ENCODE measurements around the gene CPEB1. TPM values are rescaled to one million over a fixed set of nuclear protein-coding genes. Genes with fewer than 3 reads are reported as not detected.
"Not testable (repeated sequence)": the region's sequence is repeated elsewhere in the genome, so short reads cannot be mapped to it uniquely, and the experiment has no call there.

The CPEB1 gene
- total RNA-seq, 1 donor from 2014 or later = 10.6 TPM

- Histone ChIP-seq H3K27me3 (no peaks in the 10 kb centered on the region), H3K9me3 (no peaks in the 10 kb centered on the region), H3K36me3 (no peaks in the 10 kb centered on the region), H3K27ac (peak overlapping the region; percentile 79), H3K4me1 (peaks cover 32% of the 10 kb centered on the region), H3K4me3 (peak overlapping the region; percentile 54 to 70)
- DNase-seq (ENCODE audit: extremely low spot score in 2 of 2) = no peak
- intact Hi-C loops (cut with DNase I) = no loop called here
- TF ChIP-seq, protein P1, sequence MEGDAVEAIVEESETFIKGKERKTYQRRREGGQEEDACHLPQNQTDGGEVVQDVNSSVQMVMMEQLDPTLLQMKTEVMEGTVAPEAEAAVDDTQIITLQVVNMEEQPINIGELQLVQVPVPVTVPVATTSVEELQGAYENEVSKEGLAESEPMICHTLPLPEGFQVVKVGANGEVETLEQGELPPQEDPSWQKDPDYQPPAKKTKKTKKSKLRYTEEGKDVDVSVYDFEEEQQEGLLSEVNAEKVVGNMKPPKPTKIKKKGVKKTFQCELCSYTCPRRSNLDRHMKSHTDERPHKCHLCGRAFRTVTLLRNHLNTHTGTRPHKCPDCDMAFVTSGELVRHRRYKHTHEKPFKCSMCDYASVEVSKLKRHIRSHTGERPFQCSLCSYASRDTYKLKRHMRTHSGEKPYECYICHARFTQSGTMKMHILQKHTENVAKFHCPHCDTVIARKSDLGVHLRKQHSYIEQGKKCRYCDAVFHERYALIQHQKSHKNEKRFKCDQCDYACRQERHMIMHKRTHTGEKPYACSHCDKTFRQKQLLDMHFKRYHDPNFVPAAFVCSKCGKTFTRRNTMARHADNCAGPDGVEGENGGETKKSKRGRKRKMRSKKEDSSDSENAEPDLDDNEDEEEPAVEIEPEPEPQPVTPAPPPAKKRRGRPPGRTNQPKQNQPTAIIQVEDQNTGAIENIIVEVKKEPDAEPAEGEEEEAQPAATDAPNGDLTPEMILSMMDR (IDR thresholded peaks at IDR 0.05) = no peak
- TF ChIP-seq POLR2AphosphoS5 (IDR thresholded peaks at IDR 0.05; ENCODE audit: insufficient read depth in 1 of 2, low read depth in 1 of 2) = no peak
- no peak for TF ChIP-seq POLR2A (IDR thresholded peaks at IDR 0.05)
These were observed 716 bp downstream of the CPEB1 start for GRCh38 chr15:82646250-82647044.

- H3K27me3 ChIP-seq; H3K36me3 ChIP-seq; H3K4me3 ChIP-seq; H3K27ac ChIP-seq; DNase-seq (ENCODE audit: extremely low spot score in 2 of 2); H3K9me3 ChIP-seq; intact Hi-C loops (cut with DNase I): not testable (repeated sequence)
- H3K4me1 ChIP-seq = peaks cover 32% of the 10 kb centered on the region
These were observed 2.0 kb downstream of the CPEB1 start for GRCh38 chr15:82644967-82645852.

- intact Hi-C loops (cut with DNase I) = no loop called here
- Histone ChIP-seq H3K36me3 (no peaks in the 10 kb centered on the region), H3K4me3 (no peak overlapping the region), H3K4me1 (peaks cover 32% of the 10 kb centered on the region), H3K27me3 (no peaks in the 10 kb centered on the region), H3K27ac (no peak overlapping the region), H3K9me3 (no peaks in the 10 kb centered on the region)
- TF ChIP-seq, protein P1 (IDR thresholded peaks at IDR 0.05) = no peak
- TF ChIP-seq POLR2A (IDR thresholded peaks at IDR 0.05) = no peak
- no peak for TF ChIP-seq POLR2AphosphoS5 (IDR thresholded peaks at IDR 0.05; ENCODE audit: insufficient read depth in 1 of 2, low read depth in 1 of 2)
- no peak for DNase-seq (ENCODE audit: extremely low spot score in 2 of 2)
These were observed 3.2 kb downstream of the CPEB1 start for GRCh38 chr15:82643992-82644391.

GRCh38 chr15:82642656-82643055 is 4.5 kb downstream of the CPEB1 start:
- Histone ChIP-seq H3K9me3 (no peaks in the 10 kb centered on the region), H3K27me3 (no peaks in the 10 kb centered on the region), H3K4me3 (no peak overlapping the region), H3K27ac (no peak overlapping the region), H3K4me1 (peaks cover 22% of the 10 kb centered on the region), H3K36me3 (no peaks in the 10 kb centered on the region)
- no peak for DNase-seq (ENCODE audit: extremely low spot score in 2 of 2)
- intact Hi-C loops (cut with DNase I) = no loop called here
- TF ChIP-seq, protein P1 (IDR thresholded peaks at IDR 0.05) = no peak
- TF ChIP-seq POLR2A (IDR thresholded peaks at IDR 0.05) (no peak), POLR2AphosphoS5 (IDR thresholded peaks at IDR 0.05; ENCODE audit: insufficient read depth in 1 of 2, low read depth in 1 of 2) (no peak)

DNA sequence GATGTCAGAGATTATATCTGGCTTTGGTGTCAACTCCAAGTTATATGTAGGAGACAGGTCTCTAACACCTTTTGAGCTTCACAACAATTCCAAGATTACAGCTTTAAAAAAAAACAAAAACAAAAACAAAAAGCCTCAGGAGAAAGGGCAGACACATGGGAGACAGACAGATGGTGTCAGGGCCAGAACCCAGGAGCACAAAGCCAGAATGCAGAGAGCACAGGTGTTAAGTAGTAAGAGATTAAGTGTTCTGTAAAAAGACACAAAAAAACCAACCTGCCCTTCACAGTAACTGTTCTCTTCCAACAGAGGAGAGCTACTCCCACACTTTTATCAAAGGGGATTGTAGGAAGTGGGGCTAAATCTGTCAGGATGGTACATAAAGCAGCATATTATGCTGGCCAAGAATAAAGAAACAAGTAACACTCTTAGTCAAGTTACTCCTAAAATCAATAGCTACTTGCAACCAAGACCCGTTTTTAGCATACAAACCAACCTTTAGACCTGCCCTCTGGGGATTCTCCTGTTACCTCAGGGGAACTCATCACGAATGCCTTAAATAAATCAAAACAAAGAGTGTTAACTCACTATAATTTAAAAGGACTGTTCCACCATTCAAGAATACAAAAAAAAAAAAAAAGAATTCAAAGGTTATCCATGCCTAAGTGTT is 5.9 kb downstream of the CPEB1 start:
- no peak overlapping the region for H3K27ac ChIP-seq
- no peaks in the 10 kb centered on the region for H3K9me3 ChIP-seq
- H3K27me3 ChIP-seq = no peaks in the 10 kb centered on the region
- no peak overlapping the region for H3K4me3 ChIP-seq
- intact Hi-C loops (cut with DNase I) = no loop called here
- H3K4me1 ChIP-seq = peaks cover 9% of the 10 kb centered on the region
- H3K36me3 ChIP-seq = no peaks in the 10 kb centered on the region
- TF ChIP-seq POLR2AphosphoS5 (IDR thresholded peaks at IDR 0.05; ENCODE audit: insufficient read depth in 1 of 2, low read depth in 1 of 2) = no peak
- TF ChIP-seq POLR2A (IDR thresholded peaks at IDR 0.05) = no peak
- TF ChIP-seq, protein P1 (IDR thresholded peaks at IDR 0.05) = no peak
- DNase-seq (ENCODE audit: extremely low spot score in 2 of 2) = no peak
